GM10266 (cell line): ENCODE measurements around the gene INTS7.
"Not testable (repeated sequence)": the region's sequence is repeated elsewhere in the genome, so short reads cannot be mapped to it uniquely, and the experiment has no call there.

Experiments
- DNase-seq: peaks from one replicate; pipeline ENCODE4 v3.0.0; 2012; ENCODE audit errors: extremely low spot score
- CTCF ChIP-seq: IDR thresholded peaks from 2 replicates; pipeline ENCODE4 v1.5.1; 2012; ENCODE audit warnings: mild to moderate bottlenecking, low read depth; ENCODE audit not compliant: control insufficient read depth, insufficient read depth; ENCODE audit errors: missing control alignments

Gene INTS7

GRCh38 chr1:211973541-211973940, 61.8 kb downstream of the INTS7 start:
- TF ChIP-seq CTCF, result no peak
- DNase-seq, result no peak

GRCh38 chr1:211968200-211968834, 67.0 kb downstream of the INTS7 start:
- TF ChIP-seq CTCF, result no peak
- DNase-seq, result no peak

- TF ChIP-seq CTCF, result no peak
- no peak for DNase-seq
Observed at GRCh38 chr1:211967704-211968103, 67.7 kb downstream of the INTS7 start.

- DNase-seq, result no peak
- TF ChIP-seq CTCF, result no peak
Observed at GRCh38 chr1:211965108-211965805, 70.1 kb downstream of the INTS7 start.

GRCh38 chr1:211959680-211960079, 75.7 kb downstream of the INTS7 start:
- TF ChIP-seq CTCF, result no peak
- no peak for DNase-seq

GRCh38 chr1:211959221-211959620, 76.1 kb downstream of the INTS7 start:
- TF ChIP-seq CTCF, result no peak
- DNase-seq, result no peak

- not testable (repeated sequence) for DNase-seq
Observed at GRCh38 chr1:211954028-211954427, 81.3 kb downstream of the INTS7 start.

- not testable (repeated sequence) for DNase-seq
Observed at GRCh38 chr1:211953543-211953942, 81.8 kb downstream of the INTS7 start.
